Trophoblast cell (in vitro differentiated cells and primary cell): ENCODE measurements around the gene SERPINE2.

Experiments used
- DNase-seq, 2 donors: peaks; one replicate each; pipeline ENCODE4 v3.0.0-alpha.2; 2016
- H2AFZ ChIP-seq: 2 replicates; pipeline ENCODE4 v1.6.1; 2013; ENCODE audit warnings: low read length, moderate library complexity, mild to moderate bottlenecking; ENCODE audit not compliant: insufficient read depth, poor library complexity
- H2AK5ac ChIP-seq: 2 replicates; pipeline ENCODE4 v1.6.1; 2013; ENCODE audit warnings: mild to moderate bottlenecking, low read length
- H2BK120ac ChIP-seq: 2 replicates; pipeline ENCODE4 v1.6.1; 2013; ENCODE audit warnings: low read length, mild to moderate bottlenecking, moderate library complexity; ENCODE audit not compliant: insufficient read depth, poor library complexity
- H2BK12ac ChIP-seq: 2 replicates; pipeline ENCODE4 v1.6.1; 2013; ENCODE audit warnings: mild to moderate bottlenecking, low read length, moderate library complexity
- H2BK5ac ChIP-seq: 2 replicates; pipeline ENCODE4 v1.6.1; 2013; ENCODE audit warnings: low read length, low read depth, moderate library complexity, mild to moderate bottlenecking; ENCODE audit not compliant: poor library complexity
- H3K14ac ChIP-seq: 2 replicates; pipeline ENCODE4 v1.6.1; 2013; ENCODE audit warnings: mild to moderate bottlenecking, low read length
- H3K18ac ChIP-seq: 2 replicates; pipeline ENCODE4 v1.6.1; 2013; ENCODE audit warnings: mild to moderate bottlenecking, low read length
- H3K23ac ChIP-seq: 2 replicates; pipeline ENCODE4 v1.6.1; 2013; ENCODE audit warnings: low read length
- H3K27ac ChIP-seq: 2 replicates; pipeline ENCODE4 v1.5.1; 2013; ENCODE audit warnings: low read depth, mild to moderate bottlenecking, inconsistent platforms, low read length, moderate library complexity
- H3K27me3 ChIP-seq: 2 replicates; pipeline ENCODE4 v1.6.1; 2013; ENCODE audit warnings: inconsistent platforms, mild to moderate bottlenecking, low read length, moderate library complexity; ENCODE audit not compliant: insufficient read depth
- H3K36me3 ChIP-seq, 2 experiments: 1 replicate in 1 of 2; 2 replicates in 1 of 2; pipeline ENCODE4 v1.6.1; 2013; ENCODE audit warnings: low read length in 2 of 2, mild to moderate bottlenecking in 2 of 2, moderate library complexity in 1 of 2; ENCODE audit not compliant: insufficient read depth in 2 of 2, control insufficient read depth in 1 of 2
- H3K4ac ChIP-seq: 2 replicates; pipeline ENCODE4 v1.6.1; 2013; ENCODE audit warnings: low read depth, mild to moderate bottlenecking, low read length, moderate library complexity
- H3K4me1 ChIP-seq, 2 experiments: 1 replicate in 1 of 2; 2 replicates in 1 of 2; pipeline ENCODE4 v1.6.1; 2013; ENCODE audit warnings: low read length in 2 of 2, mild to moderate bottlenecking in 2 of 2, moderate library complexity in 1 of 2; ENCODE audit not compliant: insufficient read depth in 2 of 2, control insufficient read depth in 1 of 2
- H3K4me2 ChIP-seq: 2 replicates; pipeline ENCODE4 v1.6.1; 2013; ENCODE audit warnings: inconsistent platforms, mild to moderate bottlenecking, low read length, moderate library complexity
- H3K4me3 ChIP-seq: 2 replicates; pipeline ENCODE4 v1.5.1; 2013; ENCODE audit warnings: mild to moderate bottlenecking, low read depth, low read length, inconsistent platforms
- H3K79me1 ChIP-seq: one replicate; pipeline ENCODE4 v1.6.1; 2013; ENCODE audit warnings: low read length
- H3K79me2 ChIP-seq: 2 replicates; pipeline ENCODE4 v1.6.1; 2013; ENCODE audit warnings: low read length, mild to moderate bottlenecking; ENCODE audit not compliant: control insufficient read depth, insufficient read depth, poor library complexity
- H3K9ac ChIP-seq: 2 replicates; pipeline ENCODE4 v1.6.1; 2013; ENCODE audit warnings: mild to moderate bottlenecking, low read length
- H3K9me3 ChIP-seq: 2 replicates; pipeline ENCODE4 v1.6.1; 2013; ENCODE audit warnings: low read depth, mild to moderate bottlenecking, control low read depth, inconsistent platforms, low read length; ENCODE audit not compliant: insufficient read depth
- H4K12ac ChIP-seq: 2 replicates; pipeline ENCODE4 v1.6.1; 2013; ENCODE audit warnings: low read depth, mild to moderate bottlenecking, low read length, moderate library complexity
- H4K8ac ChIP-seq: 2 replicates; pipeline ENCODE4 v1.6.1; 2013; ENCODE audit warnings: low read depth, mild to moderate bottlenecking, low read length, moderate library complexity
- H4K91ac ChIP-seq: one replicate; pipeline ENCODE4 v1.6.1; 2013; ENCODE audit warnings: low read depth, mild to moderate bottlenecking, low read length, moderate library complexity
- WGBS: extraction: QIAGEN DNeasy Blood & Tissue Kit; methylation state at CpG from one replicate; pipeline ENCODE4 v1.1.7; 2013; ENCODE audit warnings: missing lambda C conversion rate; ENCODE audit not compliant: insufficient read length, insufficient coverage; ENCODE audit errors: extremely low coverage; 5-methylcytosine and 5-hydroxymethylcytosine counted together

Gene SERPINE2

GRCh38 chr2:224033601-224034000 is 5.5 kb downstream of the SERPINE2 start:
- Histone ChIP-seq H3K36me3 (peaks cover 6 to 14% of the 10 kb centered on the region in 2 experiments), H3K27ac (no peak overlapping the region), H3K79me2 (no peaks in the 10 kb centered on the region), H3K27me3 (no peaks in the 10 kb centered on the region), H4K8ac (no peak overlapping the region), H3K4me3 (no peak overlapping the region), H3K9me3 (peaks cover 8% of the 10 kb centered on the region), H3K14ac (no peak overlapping the region), H3K4ac (no peak overlapping the region), H2BK12ac (no peak overlapping the region), H3K18ac (no peak overlapping the region), H3K4me1 (no peaks in the 10 kb centered on the region), H3K23ac (no peak overlapping the region), H2BK120ac (no peak overlapping the region), H2AFZ (no peak overlapping the region), H3K79me1 (no peaks in the 10 kb centered on the region), H2BK5ac (no peak overlapping the region), H4K91ac (no peak overlapping the region), H3K4me2 (no peak overlapping the region), H2AK5ac (no peak overlapping the region), H3K9ac (no peak overlapping the region), H4K12ac (no peak overlapping the region)
- WGBS = no CpG with 5 or more reads among the region's 3 CpGs
- DNase-seq = no peak

DNA sequence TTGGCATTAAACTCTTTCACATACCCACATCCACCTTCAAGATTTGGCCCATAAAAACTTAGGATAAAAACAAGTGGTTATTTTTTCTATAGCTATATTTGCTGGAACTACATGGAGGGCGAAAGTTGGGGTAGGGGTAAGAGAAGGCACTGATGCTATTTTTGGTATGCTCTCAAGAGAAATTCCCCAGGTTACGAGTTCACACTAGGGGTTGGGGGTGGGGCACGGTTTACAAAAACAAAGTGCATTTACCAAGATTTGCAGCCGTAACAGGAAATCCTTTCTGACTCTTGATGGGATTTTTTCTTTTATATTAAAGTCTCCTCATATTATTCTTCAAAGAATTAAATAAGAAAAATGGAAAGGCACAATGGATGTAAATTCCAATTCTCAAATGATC is 6.8 kb downstream of the SERPINE2 start:
- WGBS = no CpG with 5 or more reads among the region's 4 CpGs
- Histone ChIP-seq H2BK120ac (no peak overlapping the region), H2BK5ac (no peak overlapping the region), H3K9me3 (peaks cover 8% of the 10 kb centered on the region), H4K8ac (no peak overlapping the region), H2BK12ac (no peak overlapping the region), H4K91ac (no peak overlapping the region), H2AFZ (no peak overlapping the region), H3K79me2 (no peaks in the 10 kb centered on the region), H3K9ac (no peak overlapping the region), H3K79me1 (no peaks in the 10 kb centered on the region), H3K4me3 (no peak overlapping the region), H3K14ac (no peak overlapping the region), H3K27me3 (no peaks in the 10 kb centered on the region), H4K12ac (no peak overlapping the region), H3K4me1 (no peaks in the 10 kb centered on the region), H3K36me3 (peaks cover 6 to 14% of the 10 kb centered on the region in 2 experiments), H3K23ac (no peak overlapping the region), H3K27ac (no peak overlapping the region), H3K4ac (no peak overlapping the region), H2AK5ac (no peak overlapping the region), H3K4me2 (no peak overlapping the region), H3K18ac (no peak overlapping the region)
- DNase-seq = no peak

GRCh38 chr2:224031358-224031970 is 7.6 kb downstream of the SERPINE2 start:
- no peak for DNase-seq
- WGBS = no CpG with 5 or more reads among the region's 13 CpGs
- Histone ChIP-seq H2AK5ac (no peak overlapping the region), H3K18ac (no peak overlapping the region), H3K4me2 (no peak overlapping the region), H2AFZ (no peak overlapping the region), H4K91ac (no peak overlapping the region), H3K4me1 (no peaks in the 10 kb centered on the region), H4K8ac (no peak overlapping the region), H3K4me3 (no peak overlapping the region), H3K36me3 (peaks cover 6 to 17% of the 10 kb centered on the region in 2 experiments), H2BK5ac (no peak overlapping the region), H3K79me2 (no peaks in the 10 kb centered on the region), H3K23ac (no peak overlapping the region), H3K27ac (no peak overlapping the region), H2BK12ac (no peak overlapping the region), H3K14ac (no peak overlapping the region), H3K79me1 (no peaks in the 10 kb centered on the region), H2BK120ac (no peak overlapping the region), H4K12ac (no peak overlapping the region), H3K27me3 (no peaks in the 10 kb centered on the region), H3K4ac (no peak overlapping the region), H3K9me3 (peaks cover 10% of the 10 kb centered on the region), H3K9ac (no peak overlapping the region)

GRCh38 chr2:224030786-224031185 is 8.3 kb downstream of the SERPINE2 start:
- H4K8ac ChIP-seq = no peak overlapping the region
- H3K4me2 ChIP-seq = no peak overlapping the region
- no peaks in the 10 kb centered on the region for H3K79me2 ChIP-seq
- H4K91ac ChIP-seq = no peak overlapping the region
- H2BK120ac ChIP-seq = no peak overlapping the region
- no peak overlapping the region for H3K4ac ChIP-seq
- H3K18ac ChIP-seq = no peak overlapping the region
- no CpG with 5 or more reads among the region's 7 CpGs for WGBS
- no peak overlapping the region for H3K27ac ChIP-seq
- H3K27me3 ChIP-seq = no peaks in the 10 kb centered on the region
- no peak overlapping the region for H3K23ac ChIP-seq
- H2AFZ ChIP-seq = no peak overlapping the region
- no peaks in the 10 kb centered on the region for H3K79me1 ChIP-seq
- peaks cover 10% of the 10 kb centered on the region for H3K9me3 ChIP-seq
- H2AK5ac ChIP-seq = no peak overlapping the region
- peaks cover 6 to 17% of the 10 kb centered on the region in 2 experiments for H3K36me3 ChIP-seq
- H2BK5ac ChIP-seq = no peak overlapping the region
- H3K4me1 ChIP-seq = no peaks in the 10 kb centered on the region
- no peak for DNase-seq
- H3K4me3 ChIP-seq = no peak overlapping the region
- no peak overlapping the region for H2BK12ac ChIP-seq
- no peak overlapping the region for H3K14ac ChIP-seq
- no peak overlapping the region for H3K9ac ChIP-seq
- no peak overlapping the region for H4K12ac ChIP-seq
